GM18861 (cell line): ENCODE measurements around the gene RCOR1.
"Not testable (repeated sequence)": the region's sequence is repeated elsewhere in the genome, so short reads cannot be mapped to it uniquely, and the experiment has no call there.

Source experiments
- ATAC-seq: cut with Tn5 transposase; IDR thresholded peaks from one replicate; pipeline ENCODE4 v1.9.1; 2021; ENCODE audit not compliant: unreplicated experiment

Gene RCOR1

DNA sequence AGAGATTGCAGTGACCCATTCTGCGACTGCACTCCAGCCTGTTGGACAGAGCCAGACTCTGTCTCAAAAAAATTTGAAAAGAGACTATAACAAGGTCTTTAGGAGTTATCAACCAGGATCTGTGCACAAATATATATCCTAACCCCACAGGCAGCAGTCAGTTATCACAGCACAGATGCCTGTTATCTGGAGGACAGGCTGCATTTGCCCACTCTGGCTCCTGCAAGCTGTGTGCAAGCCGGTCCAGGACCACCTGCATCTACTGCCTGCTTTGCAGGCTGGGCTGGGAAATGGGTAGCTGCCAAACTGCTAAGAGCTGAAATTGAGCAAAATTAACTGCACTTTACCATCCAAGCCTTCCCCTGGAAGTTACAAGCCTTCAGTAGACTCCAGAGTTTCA is 21.4 kb upstream of the RCOR1 start:
- no peak for ATAC-seq

DNA sequence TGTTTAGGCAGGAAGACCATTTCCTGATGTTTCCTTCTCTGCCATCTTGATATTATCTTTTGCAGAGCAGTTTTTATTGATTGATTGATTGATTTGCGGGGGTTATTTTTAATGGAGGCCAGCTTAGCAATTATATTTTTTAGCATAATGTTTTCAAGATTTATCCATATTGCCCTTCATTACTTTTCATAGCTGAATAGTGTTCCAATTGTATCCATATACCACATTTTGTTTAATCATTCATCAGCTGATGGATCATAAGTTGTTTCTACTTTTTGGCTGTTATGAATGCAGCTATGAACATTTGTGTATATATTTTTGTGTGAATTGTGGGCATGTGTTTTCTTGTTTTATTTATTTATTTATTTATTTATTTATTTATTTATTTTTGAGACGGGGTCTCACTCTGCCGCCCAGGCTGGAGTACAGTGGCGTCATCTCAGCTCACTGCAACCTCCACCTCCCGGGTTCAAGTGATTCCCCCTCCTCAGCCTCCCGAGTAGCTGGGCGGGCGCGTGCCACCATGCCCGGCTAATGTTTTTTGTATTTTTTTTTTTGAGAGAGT is 20.9 kb upstream of the RCOR1 start:
- ATAC-seq = no peak

DNA sequence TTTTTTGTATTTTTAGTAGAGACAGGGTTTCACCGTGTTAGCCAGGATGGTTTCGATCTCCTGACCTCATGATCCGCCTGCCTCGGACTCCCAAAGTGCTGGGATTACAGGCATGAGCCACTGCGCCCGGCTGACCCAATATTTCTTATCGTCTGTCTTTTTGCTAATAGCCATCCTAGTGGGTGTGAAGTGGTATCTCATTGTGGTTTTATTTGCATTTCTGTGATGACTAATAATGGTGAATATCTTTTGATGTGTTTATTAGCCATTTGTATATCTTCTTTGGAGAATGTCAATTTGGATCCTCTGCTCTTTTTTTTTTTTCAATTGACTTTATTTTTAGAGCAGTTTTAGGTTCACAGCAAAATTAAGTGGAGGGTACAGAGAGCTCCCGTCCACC is 19.3 kb upstream of the RCOR1 start:
- ATAC-seq = not testable (repeated sequence)

DNA sequence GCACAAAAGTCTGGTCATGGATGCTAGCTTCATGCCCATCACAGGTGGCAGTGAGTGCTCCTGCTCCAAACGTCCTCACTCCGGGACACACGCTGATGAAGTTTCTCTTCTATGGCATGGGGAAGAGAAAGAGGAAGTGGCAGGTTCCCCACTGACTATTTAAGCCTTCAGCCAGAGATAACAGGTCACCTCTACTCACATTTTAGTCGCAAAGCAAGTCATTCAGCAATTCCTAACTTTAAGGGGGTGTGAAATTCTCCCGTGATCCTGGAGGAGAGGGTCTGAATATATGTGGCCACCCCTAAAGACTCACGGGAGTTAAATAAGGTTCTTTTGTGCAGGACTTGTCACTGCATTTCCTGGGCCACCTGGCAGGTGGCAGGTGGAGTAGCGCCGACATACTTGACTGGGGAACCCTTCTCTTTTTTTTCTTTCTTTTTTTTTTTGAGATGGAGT is 18.8 kb upstream of the RCOR1 start:
- no peak for ATAC-seq

- no peak for ATAC-seq
Measured at GRCh38 chr14:102574281-102575159, 17.9 kb upstream of the RCOR1 start.

- no peak for ATAC-seq
Measured at GRCh38 chr14:102575160-102575845, 17.1 kb upstream of the RCOR1 start.

DNA sequence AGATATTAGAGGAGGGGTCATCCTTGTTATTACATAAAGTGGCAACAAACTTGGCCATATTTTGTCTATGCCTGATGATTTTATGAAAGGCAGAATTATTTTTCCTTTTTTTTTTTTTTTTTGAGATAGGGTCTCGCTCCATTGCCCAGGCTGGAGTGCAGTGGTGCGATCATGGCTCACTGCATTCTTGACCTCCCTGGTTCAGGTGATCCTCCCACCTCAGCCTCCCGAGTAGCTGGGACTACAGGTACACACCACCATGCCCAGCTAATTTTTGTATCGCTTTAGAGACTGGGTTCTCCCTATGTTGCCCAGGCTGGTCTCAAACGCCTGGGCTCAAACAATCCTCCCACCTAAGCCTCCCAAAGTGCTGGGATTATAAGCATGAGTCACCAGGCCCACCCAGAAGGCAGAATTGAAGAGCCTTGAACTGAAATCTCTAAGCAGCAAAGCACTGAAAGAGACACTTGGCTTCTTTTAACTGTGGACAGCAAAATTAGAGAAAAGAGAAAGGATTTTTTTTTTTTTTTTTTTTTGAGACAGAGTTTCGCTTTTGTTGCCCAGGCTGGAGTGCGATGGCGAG is 16.5 kb upstream of the RCOR1 start:
- ATAC-seq = not testable (repeated sequence)

DNA sequence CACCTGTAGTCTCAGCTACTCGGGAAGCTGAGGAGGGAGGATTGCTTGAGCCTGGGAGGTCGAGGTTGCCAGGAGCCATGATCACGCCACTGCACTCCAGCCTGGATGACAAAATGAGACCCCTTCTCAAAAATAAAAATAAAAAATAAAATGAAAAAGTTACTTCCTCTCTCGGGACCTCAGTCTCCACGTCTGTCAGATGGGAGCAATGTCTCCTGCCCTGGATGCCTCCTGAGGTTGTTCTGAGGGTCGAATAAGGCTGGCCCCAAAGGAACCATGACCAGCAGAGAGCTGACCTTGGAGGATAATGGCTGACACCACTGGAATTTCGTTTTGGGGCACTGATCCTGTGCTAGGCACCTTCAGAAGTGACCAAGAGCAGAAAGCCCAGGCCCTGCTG is 13.6 kb upstream of the RCOR1 start:
- no peak for ATAC-seq

GRCh38 chr14:102579696-102580549 is 12.5 kb upstream of the RCOR1 start:
- ATAC-seq = no peak

DNA sequence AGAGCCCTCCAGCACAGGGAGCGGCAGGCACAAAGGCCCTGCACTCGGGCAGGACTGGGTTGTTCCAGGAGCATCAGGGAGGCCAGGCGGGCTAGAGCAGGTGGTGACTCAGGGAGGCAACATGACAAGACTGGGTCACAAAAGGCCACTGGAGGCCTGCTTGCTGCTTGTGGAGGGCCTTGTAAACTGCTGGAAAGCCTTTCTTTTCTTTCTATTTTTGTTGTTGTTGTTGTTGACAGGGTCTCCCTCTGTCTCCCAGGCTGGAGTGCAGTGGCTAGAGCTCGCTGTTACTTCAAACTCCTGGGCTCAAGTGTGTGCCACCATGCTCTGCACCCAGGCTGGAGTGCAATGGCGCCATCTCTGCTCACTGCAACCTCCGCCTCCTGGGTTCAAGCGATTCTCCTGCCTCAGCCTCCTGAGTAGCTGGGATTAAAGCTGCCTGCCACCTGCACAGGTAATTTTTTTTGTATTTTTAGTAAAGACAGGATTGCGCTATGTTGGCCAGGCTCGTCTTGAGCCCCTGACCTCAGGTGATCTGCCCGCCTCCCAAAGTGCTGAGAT is 11.8 kb upstream of the RCOR1 start:
- ATAC-seq = no peak

GRCh38 chr14:102581193-102581592 is 11.3 kb upstream of the RCOR1 start:
- no peak for ATAC-seq

- ATAC-seq = no peak
Measured at GRCh38 chr14:102583726-102584125, 8.7 kb upstream of the RCOR1 start.

DNA sequence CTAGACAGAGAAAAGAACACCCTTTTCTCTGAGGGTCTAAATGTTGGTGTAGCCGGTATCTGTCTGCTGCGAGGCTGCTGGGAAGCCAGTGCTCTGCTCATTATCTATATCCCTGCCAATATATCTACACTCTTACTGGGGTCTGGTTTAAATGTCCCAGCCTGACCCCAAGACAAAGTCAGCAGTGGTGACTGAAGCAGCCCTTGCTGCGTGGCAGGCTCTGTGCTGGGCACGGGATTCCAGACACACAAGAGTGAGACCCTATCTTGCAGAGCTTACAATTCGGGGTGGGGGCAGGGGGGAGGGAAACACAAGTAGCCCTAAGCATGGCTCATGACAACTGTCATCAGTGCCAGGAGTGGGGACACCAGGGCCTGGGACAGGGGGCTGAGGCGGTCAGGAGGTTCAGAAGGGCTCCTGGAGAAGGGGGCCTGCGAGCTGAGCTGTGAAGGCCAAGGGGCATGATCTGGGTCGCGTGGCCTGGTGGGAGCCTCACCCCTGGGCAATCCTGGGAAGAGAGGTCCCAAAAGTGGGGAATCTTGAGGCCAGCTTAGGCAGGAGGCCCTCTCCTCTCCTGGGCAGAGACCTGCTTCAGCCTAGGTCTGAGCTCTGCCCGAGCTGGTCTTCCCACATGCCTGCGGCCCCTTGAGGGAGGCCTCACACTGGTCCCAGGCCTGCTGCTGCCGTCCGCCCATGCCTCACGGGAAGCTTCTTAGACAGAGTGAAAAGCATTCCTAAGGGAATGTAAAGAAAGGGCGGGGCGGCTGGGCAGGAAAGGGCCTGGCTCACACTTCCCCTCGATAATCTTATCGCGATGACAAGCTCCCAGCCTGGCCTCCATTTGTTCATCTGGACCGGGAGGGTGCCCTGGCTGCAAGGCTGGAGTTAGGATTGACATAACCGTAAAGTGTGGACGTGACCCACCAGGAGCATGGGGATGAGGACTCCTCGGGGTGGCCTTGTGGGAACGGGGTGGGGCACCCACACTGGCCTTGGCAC is 7.3 kb upstream of the RCOR1 start:
- no peak for ATAC-seq

- no peak for ATAC-seq
Measured at GRCh38 chr14:102586420-102587104, 5.9 kb upstream of the RCOR1 start.

DNA sequence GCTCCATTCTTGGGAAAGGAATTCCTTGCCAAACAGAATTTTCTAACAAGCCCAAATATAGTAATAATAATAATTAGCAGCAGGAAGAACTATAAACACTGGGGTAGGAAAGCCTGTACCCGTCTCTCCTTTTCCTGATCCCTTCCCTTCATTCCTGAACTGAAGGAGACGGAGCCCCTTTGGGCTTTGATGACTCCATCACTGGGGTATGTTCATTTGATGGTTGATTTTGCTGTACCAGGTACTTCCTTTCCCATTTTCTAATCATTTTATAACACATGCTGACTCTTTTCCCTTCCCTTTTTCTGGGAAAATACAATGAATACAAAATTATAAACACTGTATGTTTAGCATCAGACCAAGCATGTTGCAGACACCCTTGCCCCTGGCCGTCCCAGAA is 3.6 kb upstream of the RCOR1 start:
- no peak for ATAC-seq

DNA sequence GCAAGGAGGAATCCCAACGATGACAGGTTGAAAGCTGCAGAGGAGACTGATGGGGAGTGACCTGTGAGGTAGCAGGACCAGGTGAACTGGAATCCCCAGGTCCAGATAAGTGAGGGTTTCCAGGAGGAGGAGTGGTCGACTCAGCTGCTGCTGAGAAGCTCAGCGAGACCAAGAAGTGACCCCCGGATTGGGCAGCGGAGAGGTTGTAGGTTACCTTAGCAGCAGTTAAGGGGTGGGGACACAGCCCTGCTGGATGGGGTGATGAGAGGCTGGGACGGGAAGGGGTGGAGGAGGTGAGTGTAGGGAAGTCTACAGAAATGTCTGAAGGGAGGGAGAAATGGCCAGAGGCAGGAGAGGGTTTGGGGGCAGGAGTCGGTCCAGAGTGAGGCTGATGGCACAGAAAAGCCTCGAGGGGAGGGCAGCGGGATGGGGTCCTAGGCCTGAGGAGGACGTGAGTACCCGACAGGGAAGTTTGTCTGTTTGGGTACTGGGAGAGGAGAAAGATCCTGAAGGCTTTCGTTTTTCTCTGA is 2.6 kb upstream of the RCOR1 start:
- no peak for ATAC-seq

DNA sequence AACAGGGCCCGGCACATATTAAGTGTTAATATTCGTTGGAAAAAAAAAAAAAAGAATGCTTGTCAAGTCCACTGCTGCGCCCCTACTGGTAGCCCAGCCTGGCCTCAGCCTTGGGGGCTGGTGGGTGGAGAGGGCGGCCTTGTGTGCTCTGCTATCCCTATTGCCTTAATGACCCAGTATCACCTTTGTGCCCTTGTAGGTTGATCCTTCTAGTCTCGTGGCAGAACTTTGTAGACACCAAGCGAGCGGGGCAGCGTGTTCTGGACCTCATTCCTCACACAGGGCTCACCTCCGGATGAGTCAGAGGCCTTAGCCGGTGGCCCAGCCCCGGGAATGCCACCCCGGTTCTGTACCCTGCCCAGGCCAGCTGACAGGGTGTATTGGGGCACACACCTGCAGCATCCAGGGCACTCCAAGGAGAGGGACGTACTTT is 1.8 kb upstream of the RCOR1 start:
- ATAC-seq = no peak

- no peak for ATAC-seq
Measured at GRCh38 chr14:102591372-102591943, 991 bp upstream of the RCOR1 start.
